H1 (cell line): ENCODE data around the gene ONECUT2. TPM values are rescaled to one million over a fixed set of nuclear protein-coding genes. Genes with fewer than 3 reads are reported as not detected.

Experiments used
- CTCF ChIA-PET: fragments of 300-600 bp; sonication (Branson Sonifier 250); formaldehyde crosslinking; loops from one replicate; lab custom pipeline; 2021; ENCODE audit not compliant: partially characterized antibody; lab: Charles Lee
- POLR2A ChIA-PET: fragments of 300-600 bp; sonication (Branson Sonifier 250); formaldehyde crosslinking; loops from one replicate; lab custom pipeline; 2021; ENCODE audit warnings: inconsistent platforms; ENCODE audit not compliant: partially characterized antibody; lab: Charles Lee
- DNase-seq, 2 experiments: peaks; one replicate each; pipeline versions ENCODE4 v3.0.0 to v3.0.0-alpha.2; 2010 to 2022; ENCODE audit warnings: low spot score in 2 of 2, low read depth in 1 of 2, mixed read lengths in 1 of 2
- FAIRE-seq: peaks from 2 replicates; lab custom pipeline; 2011; peaks lifted over from hg19 to GRCh38; lab: Jason Lieb, UNC
- H2AFZ ChIP-seq: 2 replicates; pipeline ENCODE4 v1.8.1; 2012; ENCODE audit warnings: low read length, inconsistent platforms
- H2AK5ac ChIP-seq: 2 replicates; pipeline ENCODE4 v1.6.1; 2013; ENCODE audit warnings: low read depth, low read length
- H2BK120ac ChIP-seq: replicated peaks from 2 replicates; pipeline ENCODE3; 2013; ENCODE audit warnings: low read depth, low read length, inconsistent platforms
- H2BK12ac ChIP-seq: 2 replicates; pipeline ENCODE4 v1.6.1; 2013; ENCODE audit warnings: low read depth, low read length
- H2BK15ac ChIP-seq: 2 replicates; pipeline ENCODE4 v1.6.1; 2013; ENCODE audit warnings: low read length
- H2BK20ac ChIP-seq: 2 replicates; pipeline ENCODE4 v1.6.1; 2013; ENCODE audit warnings: low read length
- H2BK5ac ChIP-seq: 2 replicates; pipeline ENCODE4 v1.6.1; 2013; ENCODE audit warnings: low read depth, low read length
- H3K14ac ChIP-seq: 2 replicates; pipeline ENCODE4 v1.6.1; 2013; ENCODE audit warnings: inconsistent platforms; ENCODE audit not compliant: insufficient read length
- H3K18ac ChIP-seq: 2 replicates; pipeline ENCODE4 v1.6.1; 2013; ENCODE audit warnings: low read length; ENCODE audit errors: extremely low read depth
- H3K23ac ChIP-seq: 2 replicates; pipeline ENCODE4 v1.6.1; 2013; ENCODE audit warnings: inconsistent platforms; ENCODE audit not compliant: insufficient read length
- H3K23me2 ChIP-seq: 2 replicates; pipeline ENCODE4 v1.6.1; 2013; ENCODE audit warnings: low read depth, low read length
- H3K27ac ChIP-seq: 2 replicates; pipeline ENCODE4 v1.6.1; 2011; ENCODE audit warnings: low read depth, low read length, inconsistent platforms
- H3K27me3 ChIP-seq, 4 experiments: replicated peaks in 1 of 4; 1 replicate in 1 of 4; 2 replicates in 3 of 4; pipeline versions ENCODE4 v1.6.1 to v1.8.1; 2011 to 2013; ENCODE audit warnings: low read length in 3 of 4, mild to moderate bottlenecking in 3 of 4, inconsistent platforms in 2 of 4, mixed read lengths in 2 of 4, moderate library complexity in 1 of 4; ENCODE audit not compliant: control insufficient read depth in 3 of 4, insufficient read depth in 3 of 4; ENCODE audit errors: extremely low read depth in 1 of 4
- H3K36me3 ChIP-seq, 4 experiments: 2 replicates each; pipeline versions ENCODE4 v1.6.1 to v1.8.1; 2011 to 2013; ENCODE audit warnings: mild to moderate bottlenecking in 4 of 4, low read length in 3 of 4, moderate library complexity in 2 of 4, control low read depth in 1 of 4, inconsistent platforms in 1 of 4; ENCODE audit not compliant: insufficient read depth in 4 of 4, control insufficient read depth in 2 of 4
- H3K4ac ChIP-seq: replicated peaks from 2 replicates; pipeline ENCODE3; 2013; ENCODE audit warnings: low read length, low read depth, mixed read lengths, inconsistent platforms; ENCODE audit not compliant: insufficient read length
- H3K4me1 ChIP-seq, 4 experiments: replicated peaks in 1 of 4; 1 replicate in 1 of 4; 2 replicates in 3 of 4; pipeline versions ENCODE4 v1.6.1 to v1.8.1; 2011 to 2013; ENCODE audit warnings: low read length in 3 of 4, inconsistent platforms in 2 of 4, mixed read lengths in 1 of 4; ENCODE audit not compliant: insufficient read depth in 4 of 4, control insufficient read depth in 3 of 4
- H3K4me2 ChIP-seq, 2 experiments: 2 replicates each; pipeline versions ENCODE4 v1.6.1 to v1.8.1; 2011 to 2013; ENCODE audit warnings: low read depth in 2 of 2, low read length in 2 of 2, control low read depth in 1 of 2, inconsistent platforms in 1 of 2, mild to moderate bottlenecking in 1 of 2; ENCODE audit not compliant: insufficient read depth in 1 of 2
- H3K4me3 ChIP-seq, 4 experiments: fragments of 200-600, 300-600 bp in 1 of 4; sonication (generic), shearing (Covaris generic), sonication (Bioruptor Twin) in 1 of 4; 2 replicates each; pipeline versions ENCODE4 v1.5.1 to v1.8.1; 2011 to 2016; ENCODE audit warnings: low read length in 4 of 4, low read depth in 3 of 4, control low read depth in 2 of 4, inconsistent platforms in 2 of 4, mild to moderate bottlenecking in 2 of 4, mixed read lengths in 1 of 4, moderate library complexity in 1 of 4; ENCODE audit not compliant: insufficient read depth in 2 of 4; ENCODE audit errors: extremely low read depth in 1 of 4
- H3K56ac ChIP-seq: replicated peaks from 2 replicates; pipeline ENCODE3; 2013; ENCODE audit warnings: low read depth, mild to moderate bottlenecking, mixed read lengths, low read length, inconsistent platforms; ENCODE audit not compliant: insufficient read length
- H3K79me1 ChIP-seq: 2 replicates; pipeline ENCODE4 v1.6.1; 2013; ENCODE audit warnings: low read depth, low read length, control low read depth
- H3K79me2 ChIP-seq, 2 experiments: 2 replicates each; pipeline versions ENCODE4 v1.6.1 to v1.8.1; 2012 to 2013; ENCODE audit warnings: low read length in 2 of 2, mild to moderate bottlenecking in 2 of 2, inconsistent platforms in 1 of 2; ENCODE audit not compliant: insufficient read depth in 2 of 2, control insufficient read depth in 1 of 2
- H3K9ac ChIP-seq, 4 experiments: replicated peaks in 1 of 4; 1 replicate in 1 of 4; 2 replicates in 3 of 4; pipeline versions ENCODE4 v1.6.1 to v1.8.1; 2011 to 2013; ENCODE audit warnings: low read depth in 3 of 4, low read length in 3 of 4, control low read depth in 2 of 4, mild to moderate bottlenecking in 2 of 4, moderate library complexity in 2 of 4, inconsistent platforms in 1 of 4; ENCODE audit errors: extremely low read depth in 1 of 4
- H3K9me3 ChIP-seq, 2 experiments: 2 replicates each; pipeline versions ENCODE4 v1.6.1 to v1.8.1; 2012 to 2013; ENCODE audit warnings: mild to moderate bottlenecking in 2 of 2, moderate library complexity in 2 of 2, control low read depth in 1 of 2, inconsistent platforms in 1 of 2, low read depth in 1 of 2, low read length in 1 of 2, mixed read lengths in 1 of 2; ENCODE audit not compliant: insufficient read depth in 2 of 2
- H4K20me1 ChIP-seq, 2 experiments: replicated peaks in 1 of 2; 2 replicates each; pipeline versions ENCODE3 to v1.8.1; 2011 to 2013; ENCODE audit warnings: inconsistent platforms in 2 of 2, low read length in 2 of 2, mild to moderate bottlenecking in 1 of 2; ENCODE audit not compliant: insufficient read depth in 2 of 2, control insufficient read depth in 1 of 2
- H4K5ac ChIP-seq: 2 replicates; pipeline ENCODE4 v1.6.1; 2013; ENCODE audit warnings: low read length, low read depth, mixed read lengths, inconsistent platforms; ENCODE audit not compliant: insufficient read length
- H4K8ac ChIP-seq: 2 replicates; pipeline ENCODE4 v1.8.0; 2013; ENCODE audit warnings: mild to moderate bottlenecking, moderate library complexity, low read length, inconsistent platforms; ENCODE audit not compliant: insufficient read depth; ENCODE audit errors: extremely low read depth
- H4K91ac ChIP-seq: replicated peaks from 2 replicates; pipeline ENCODE3; 2013; ENCODE audit warnings: low read length, mixed read lengths, inconsistent platforms; ENCODE audit not compliant: insufficient read length
- BCL11A ChIP-seq, 2 experiments: IDR thresholded peaks; one replicate each; pipeline ENCODE4 v1.6.1; 2011; ENCODE audit warnings: low read depth in 2 of 2, low read length in 2 of 2, mild to moderate bottlenecking in 2 of 2
- CHD1 ChIP-seq: IDR thresholded peaks from 2 replicates; pipeline ENCODE4 v1.6.1; 2012; ENCODE audit warnings: low read depth, low read length, improper control_type of control experiment
- EZH2 ChIP-seq: fragments of 200-600 bp; sonication (generic); IDR thresholded peaks from 2 replicates; pipeline ENCODE4 v1.7.1; 2012; ENCODE audit warnings: low read depth, mild to moderate bottlenecking, moderate library complexity, low read length, inconsistent platforms; ENCODE audit not compliant: severe bottlenecking
- RNF2 ChIP-seq: fragments of 200-900, 300-1000 bp; sonication (generic); IDR thresholded peaks from 2 replicates; pipeline ENCODE4 v1.7.1; 2016; ENCODE audit warnings: borderline replicate concordance, low read depth, mild to moderate bottlenecking, antibody characterized with exemption, low read length; ENCODE audit not compliant: poor library complexity, severe bottlenecking; ENCODE audit errors: missing control alignments
- SIRT6 ChIP-seq: IDR thresholded peaks from one replicate; pipeline ENCODE4 v1.7.1; 2012; ENCODE audit warnings: low read length, inconsistent platforms
- TBP ChIP-seq: IDR thresholded peaks from 2 replicates; pipeline ENCODE4 v1.6.1; 2011; ENCODE audit warnings: low read depth, low read length, improper control_type of control experiment
- TCF12 ChIP-seq: IDR thresholded peaks from 2 replicates; pipeline ENCODE4 v1.6.1; 2011; ENCODE audit warnings: low read depth, mild to moderate bottlenecking, low read length
- WGBS, 2 experiments: shearing (Covaris generic) in 1 of 2; methylation state at CpG; one replicate each; pipeline versions ENCODE4 v1.1.6 to v1.1.7; 2013 to 2015; ENCODE audit warnings: low lambda C conversion rate in 2 of 2, mixed read lengths in 2 of 2, inconsistent platforms in 1 of 2, low coverage in 1 of 2, missing lambda C conversion rate in 1 of 2; ENCODE audit not compliant: insufficient replicate concordance in 2 of 2, insufficient coverage in 1 of 2, insufficient read length in 1 of 2; ENCODE audit errors: extremely low coverage in 1 of 2, missing lambda C conversion rate in 1 of 2; 5-methylcytosine and 5-hydroxymethylcytosine counted together
- polyA plus RNA-seq, 7 experiments: library from polyadenylated mRNA; depleted of rRNA in 3 of 7; stranded (reverse) in 5 of 7; unstranded in 2 of 7; fragments of >200 nt in 5 of 7; fragments of 200-250 nt in 2 of 7; gene quantifications; 1 replicate in 5 of 7; 2 replicates in 1 of 7; 4 replicates in 1 of 7; pipeline versions ENCODE4 v1.2.1 to v1.2.3, GENCODE V29; 2011 to 2013; ENCODE audit warnings: missing spikeins in 2 of 7, mixed read lengths in 2 of 7
- total RNA-seq: library from RNA; stranded (reverse); fragmentation: NEBNext Ultra II Directional; extraction: Animal tissue kit (Norgen Biotek cat#: 25700); gene quantifications from 2 replicates; pipeline ENCODE4 v1.2.1, GENCODE V29; 2021
- TF ChIP-seq, protein P1 (sequence below), 3 experiments: IDR thresholded peaks; 1 replicate in 2 of 3; 2 replicates in 1 of 3; pipeline versions ENCODE4 v1.5.1 to v1.6.1; 2011; ENCODE audit warnings: low read length in 3 of 3, mild to moderate bottlenecking in 3 of 3, inconsistent platforms in 2 of 3, low read depth in 1 of 3, moderate library complexity in 1 of 3; ENCODE audit not compliant: insufficient read depth in 1 of 3; ENCODE audit errors: control extremely low read depth in 1 of 3

Gene ONECUT2
- total and polyA plus RNA-seq, 2 of the 8 experiments (the other 6 are each of a cell fraction or from before 2014, with no cell fraction given) = 0.38 to 1.9 TPM

DNA sequence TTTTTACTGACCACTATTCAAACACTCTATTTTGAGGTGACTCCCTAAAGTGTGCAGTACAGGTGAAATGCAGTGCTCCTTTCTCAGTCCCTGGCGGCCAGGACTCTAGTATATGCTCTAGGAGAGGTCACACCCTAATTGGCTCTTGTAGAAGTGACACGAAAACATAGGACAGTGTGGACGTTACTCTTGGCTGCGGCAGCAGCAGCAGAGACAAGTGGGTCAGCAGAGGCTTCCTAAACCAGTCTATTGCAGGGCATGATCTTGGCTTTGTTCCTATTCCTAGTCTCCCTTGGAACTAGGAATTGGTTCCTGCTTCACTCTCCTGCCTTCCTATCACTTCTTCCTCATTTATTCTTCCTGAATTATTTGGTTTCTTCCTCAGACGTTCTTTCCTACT, 10.1 kb upstream of the ONECUT2 start:
- Histone ChIP-seq H3K56ac (no peak overlapping the region), H3K23ac (no peak overlapping the region), H2AK5ac (no peak overlapping the region), H2BK15ac (no peak overlapping the region), H3K9ac (no peak overlapping the region), H3K36me3 (peaks cover 0 to 5% (median 0%) of the 10 kb centered on the region in 4 experiments; a peak in 1 of 8 replicates), H2AFZ (no peak overlapping the region), H3K4me3 (no peak overlapping the region), H3K14ac (no peak overlapping the region), H3K4me1 (peaks cover 0 to 4% (median 1%) of the 10 kb centered on the region in 4 experiments; a peak in 5 of 7 replicates), H3K4ac (no peak overlapping the region), H2BK5ac (no peak overlapping the region), H3K79me1 (no peaks in the 10 kb centered on the region), H3K18ac (no peak overlapping the region), H3K4me2 (no peak overlapping the region), H2BK120ac (no peak overlapping the region), H2BK20ac (no peak overlapping the region), H4K91ac (no peak overlapping the region), H4K8ac (no peak overlapping the region)
- 82% methylated on average over 5 of the region's 5 CpGs; no CpG with 5 or more reads in 1 of the 2 experiments for WGBS, 2 experiments
- ChIA-PET POLR2A (no interaction called here), CTCF (no interaction called here)
- FAIRE-seq = no peak
- TF ChIP-seq TBP (no peak), SIRT6 (no peak), CHD1 (no peak), BCL11A (IDR thresholded peaks at IDR 0.05; ENCODE audit: low read depth in 2 of 2, low read length in 2 of 2) (no peak), RNF2 (no peak), EZH2 (no peak), TCF12 (no peak)
- TF ChIP-seq, protein P1, sequence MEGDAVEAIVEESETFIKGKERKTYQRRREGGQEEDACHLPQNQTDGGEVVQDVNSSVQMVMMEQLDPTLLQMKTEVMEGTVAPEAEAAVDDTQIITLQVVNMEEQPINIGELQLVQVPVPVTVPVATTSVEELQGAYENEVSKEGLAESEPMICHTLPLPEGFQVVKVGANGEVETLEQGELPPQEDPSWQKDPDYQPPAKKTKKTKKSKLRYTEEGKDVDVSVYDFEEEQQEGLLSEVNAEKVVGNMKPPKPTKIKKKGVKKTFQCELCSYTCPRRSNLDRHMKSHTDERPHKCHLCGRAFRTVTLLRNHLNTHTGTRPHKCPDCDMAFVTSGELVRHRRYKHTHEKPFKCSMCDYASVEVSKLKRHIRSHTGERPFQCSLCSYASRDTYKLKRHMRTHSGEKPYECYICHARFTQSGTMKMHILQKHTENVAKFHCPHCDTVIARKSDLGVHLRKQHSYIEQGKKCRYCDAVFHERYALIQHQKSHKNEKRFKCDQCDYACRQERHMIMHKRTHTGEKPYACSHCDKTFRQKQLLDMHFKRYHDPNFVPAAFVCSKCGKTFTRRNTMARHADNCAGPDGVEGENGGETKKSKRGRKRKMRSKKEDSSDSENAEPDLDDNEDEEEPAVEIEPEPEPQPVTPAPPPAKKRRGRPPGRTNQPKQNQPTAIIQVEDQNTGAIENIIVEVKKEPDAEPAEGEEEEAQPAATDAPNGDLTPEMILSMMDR (IDR thresholded peaks at IDR 0.05; ENCODE audit: control extremely low read depth in 1 of 3, insufficient read depth in 1 of 3, low read depth in 1 of 3, low read length in 3 of 3) = no peak
- TF ChIP-seq, all 59 proteins: peak for 0
- Histone ChIP-seq H3K9me3 (no peaks in the 10 kb centered on the region), H3K79me2 (no peaks in the 10 kb centered on the region), H3K27me3 (peaks cover 18 to 41% (median 31%) of the 10 kb centered on the region in 4 experiments), H2BK12ac (no peak overlapping the region), H4K20me1 (no peaks in the 10 kb centered on the region), H3K23me2 (peaks cover 15% of the 10 kb centered on the region; the same call in 1 of the 2 replicates), H3K27ac (no peak overlapping the region), H4K5ac (no peak overlapping the region)
- DNase-seq = no peak
